GM23248 (cell line): Measurements from ENCODE around the gene GGTA1. TPM values are rescaled to one million over a fixed set of nuclear protein-coding genes. Genes with fewer than 3 reads are reported as not detected.
A peak's percentile ranks its signal among the peaks of the same experiment; 100 is the strongest.

Experiments
- DNase-seq: peaks from one replicate; pipeline ENCODE4 v3.0.0-alpha.2; 2015
- H2AFZ ChIP-seq: fragments of 200-600 bp; sonication (generic); 2 replicates; pipeline ENCODE4 v1.6.1; 2016; ENCODE audit warnings: antibody characterized with exemption
- H3F3A ChIP-seq: fragments of 200-600 bp; sonication (generic); 2 replicates; pipeline ENCODE4 v1.6.1; 2016; ENCODE audit warnings: mild to moderate bottlenecking, antibody characterized with exemption, mixed run types; ENCODE audit not compliant: insufficient read depth
- H3K27ac ChIP-seq: fragments of 200-600 bp; sonication (generic); 2 replicates; pipeline ENCODE4 v1.5.1; 2016; ENCODE audit warnings: mild to moderate bottlenecking
- H3K27me3 ChIP-seq: fragments of 200-600 bp; sonication (generic); replicated peaks from 2 replicates; pipeline ENCODE4 v1.6.1; 2016; ENCODE audit warnings: mild to moderate bottlenecking; ENCODE audit not compliant: insufficient read depth
- H3K36me3 ChIP-seq: fragments of 200-600 bp; sonication (generic); 2 replicates; pipeline ENCODE4 v1.6.1; 2016; ENCODE audit warnings: low read depth, mild to moderate bottlenecking
- H3K4me1 ChIP-seq: fragments of 200-600 bp; sonication (generic); 2 replicates; pipeline ENCODE4 v1.6.1; 2016; ENCODE audit warnings: mild to moderate bottlenecking; ENCODE audit not compliant: insufficient read depth
- H3K4me2 ChIP-seq: fragments of 200-600 bp; sonication (generic); one replicate; pipeline ENCODE4 v1.6.1; 2016; ENCODE audit warnings: mild to moderate bottlenecking; ENCODE audit not compliant: unreplicated experiment
- H3K4me3 ChIP-seq: fragments of 200-600 bp; sonication (generic); 2 replicates; pipeline ENCODE4 v1.5.1; 2016; ENCODE audit warnings: mild to moderate bottlenecking
- H3K79me2 ChIP-seq: fragments of 200-600 bp; sonication (generic); 2 replicates; pipeline ENCODE4 v1.6.1; 2016; ENCODE audit warnings: mild to moderate bottlenecking; ENCODE audit not compliant: insufficient read depth
- H3K9ac ChIP-seq: fragments of 200-600 bp; sonication (generic); 2 replicates; pipeline ENCODE4 v1.6.1; 2016; ENCODE audit warnings: mild to moderate bottlenecking
- H3K9me2 ChIP-seq: fragments of 200-600 bp; sonication (generic); 2 replicates; pipeline ENCODE4 v1.6.1; 2016; ENCODE audit warnings: mixed run types, mild to moderate bottlenecking, moderate library complexity; ENCODE audit not compliant: insufficient read depth
- H3K9me3 ChIP-seq: fragments of 200-600 bp; sonication (generic); one replicate; pipeline ENCODE4 v1.6.1; 2017; ENCODE audit warnings: low read depth
- H4K20me1 ChIP-seq: fragments of 200-600 bp; sonication (generic); 2 replicates; pipeline ENCODE4 v1.6.0; 2016; ENCODE audit not compliant: insufficient read depth
- EZH2 ChIP-seq: fragments of 200-600 bp; sonication (generic); IDR thresholded peaks from 2 replicates; pipeline ENCODE4 v1.6.1; 2018; ENCODE audit warnings: antibody characterized with exemption, mild to moderate bottlenecking; ENCODE audit not compliant: insufficient read depth, poor library complexity, severe bottlenecking
- EZH2phosphoT487 ChIP-seq: fragments of 200-600 bp; sonication (generic); IDR thresholded peaks from 2 replicates; pipeline ENCODE4 v1.6.1; 2018; ENCODE audit warnings: antibody characterized with exemption, moderate library complexity, mild to moderate bottlenecking, low read depth; ENCODE audit not compliant: insufficient read depth
- WGBS, 2 experiments: methylation state at CpG; one replicate each; pipeline ENCODE4 v1.1.6; 2015 to 2017; ENCODE audit warnings: low lambda C conversion rate in 2 of 2, low coverage in 1 of 2; ENCODE audit errors: missing lambda C conversion rate in 2 of 2; 5-methylcytosine and 5-hydroxymethylcytosine counted together
- in situ Hi-C: fragments of 300-500 bp; cut with MboI; formaldehyde crosslinking; loops from 2 replicates; pipeline ENCODE4 v1.15.0; 2020
- polyA plus RNA-seq: library from polyadenylated mRNA; unstranded; fragments of >200 nt; fragmentation: Nextera tagmentation; extraction: Ambion mirVana; gene quantifications from 2 replicates; pipeline ENCODE4 v1.2.1, GENCODE V29; 2016
- total RNA-seq: library from RNA; depleted of rRNA; stranded (reverse); fragments of >200 nt; shearing (Covaris generic); gene quantifications from 2 replicates; pipeline ENCODE4 v1.2.3, GENCODE V29; 2014

Gene GGTA1
- total and polyA plus RNA-seq, 2 experiments from 2014 or later: not detected

- Histone ChIP-seq H3K36me3 (no peaks in the 10 kb centered on the region), H3K79me2 (no peaks in the 10 kb centered on the region), H4K20me1 (no peaks in the 10 kb centered on the region), H3K27me3 (peaks cover 64% of the 10 kb centered on the region), H3K27ac (no peak overlapping the region), H2AFZ (no peak overlapping the region), H3K9me3 (no peaks in the 10 kb centered on the region), H3F3A (0 out of 2 replicates have a peak, but pooled peaks cover 4% of the 10 kb centered on the region), H3K4me3 (no peak overlapping the region), H3K4me1 (no peaks in the 10 kb centered on the region), H3K9ac (no peak overlapping the region), H3K9me2 (no peaks in the 10 kb centered on the region), H3K4me2 (no peak overlapping the region)
- in situ Hi-C loops: no loop called here
- DNase-seq: no peak
- WGBS, 2 experiments: 3 to 4% methylated on average over 3 of the region's 3 CpGs
- no peak for TF ChIP-seq EZH2phosphoT487
- TF ChIP-seq EZH2: no peak
Measured at GRCh38 chr9:121450241-121450640, 49.4 kb downstream of the GGTA1 start.

GRCh38 chr9:121449786-121450185, 49.9 kb downstream of the GGTA1 start:
- H3K4me3 ChIP-seq: no peak overlapping the region
- no peaks in the 10 kb centered on the region for H3K79me2 ChIP-seq
- H3K9me2 ChIP-seq: no peaks in the 10 kb centered on the region
- no peaks in the 10 kb centered on the region for H4K20me1 ChIP-seq
- no peak for DNase-seq
- no peaks in the 10 kb centered on the region for H3K9me3 ChIP-seq
- WGBS, 2 experiments: 3 to 4% methylated on average over 2 of the region's 2 CpGs
- H3K27me3 ChIP-seq: peaks cover 64% of the 10 kb centered on the region
- no peaks in the 10 kb centered on the region for H3K4me1 ChIP-seq
- TF ChIP-seq EZH2phosphoT487 (no peak), EZH2 (no peak)
- H3K9ac ChIP-seq: no peak overlapping the region
- H3K36me3 ChIP-seq: no peaks in the 10 kb centered on the region
- in situ Hi-C loops: no loop called here
- H2AFZ ChIP-seq: no peak overlapping the region
- H3F3A ChIP-seq: 0 out of 2 replicates have a peak, but pooled peaks cover 4% of the 10 kb centered on the region
- H3K27ac ChIP-seq: no peak overlapping the region
- no peak overlapping the region for H3K4me2 ChIP-seq

- H3K4me2 ChIP-seq: no peak overlapping the region
- peaks cover 83% of the 10 kb centered on the region for H3K27me3 ChIP-seq
- no peaks in the 10 kb centered on the region for H3K36me3 ChIP-seq
- DNase-seq: peak; percentile 60
- H3K27ac ChIP-seq: no peak overlapping the region
- no peak overlapping the region for H3K9ac ChIP-seq
- H3K4me3 ChIP-seq: no peak overlapping the region
- no peaks in the 10 kb centered on the region for H3K79me2 ChIP-seq
- H3K9me3 ChIP-seq: no peaks in the 10 kb centered on the region
- no peaks in the 10 kb centered on the region for H3K4me1 ChIP-seq
- H2AFZ ChIP-seq: no peak overlapping the region
- in situ Hi-C loops: no loop called here
- 0 out of 2 replicates have a peak, but pooled peaks have one; percentile 61 for TF ChIP-seq EZH2phosphoT487
- no peak for TF ChIP-seq EZH2
- H4K20me1 ChIP-seq: no peaks in the 10 kb centered on the region
- H3F3A ChIP-seq: 0 out of 2 replicates have a peak, but pooled peaks cover 4% of the 10 kb centered on the region
- no peaks in the 10 kb centered on the region for H3K9me2 ChIP-seq
- 25 to 26% methylated on average over 6 of the region's 6 CpGs for WGBS, 2 experiments
Measured at GRCh38 chr9:121447321-121447834, 52.3 kb downstream of the GGTA1 start.

- Histone ChIP-seq H3K9me2 (no peaks in the 10 kb centered on the region), H3K27me3 (peaks cover 85% of the 10 kb centered on the region), H3K27ac (no peak overlapping the region), H2AFZ (no peak overlapping the region), H4K20me1 (no peaks in the 10 kb centered on the region), H3K36me3 (no peaks in the 10 kb centered on the region), H3K79me2 (no peaks in the 10 kb centered on the region), H3K4me2 (no peak overlapping the region), H3K9ac (no peak overlapping the region), H3K4me3 (no peak overlapping the region), H3K4me1 (no peaks in the 10 kb centered on the region), H3F3A (0 out of 2 replicates have a peak, but pooled peaks cover 4% of the 10 kb centered on the region), H3K9me3 (no peaks in the 10 kb centered on the region)
- no peak for DNase-seq
- in situ Hi-C loops: no loop called here
- WGBS, 2 experiments: 94 to 95% methylated on average over 3 of the region's 3 CpGs
- TF ChIP-seq EZH2phosphoT487 (no peak), EZH2 (no peak)
Measured at GRCh38 chr9:121445986-121446385, 53.7 kb downstream of the GGTA1 start.
